ENCODE measurements around the gene CLASP2.

The CLASP2 gene

DNA sequence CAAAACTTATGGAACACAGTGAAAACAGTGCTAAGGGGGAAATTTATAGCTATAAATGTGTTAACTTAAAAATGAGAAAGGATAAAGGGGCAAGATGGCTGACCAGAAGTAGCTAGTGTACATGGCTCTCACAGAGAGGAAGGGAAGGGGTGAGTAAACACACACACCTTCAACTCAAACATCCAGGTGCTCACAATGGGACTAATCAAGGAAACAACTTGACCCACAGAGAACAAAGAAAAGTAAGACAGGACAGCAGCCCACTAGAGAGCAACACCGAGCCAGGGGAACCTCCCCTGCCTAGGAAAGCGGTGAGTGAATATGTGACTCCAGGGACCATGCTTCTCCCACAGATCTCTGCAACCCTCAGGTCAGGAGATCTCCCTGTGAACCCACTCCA is 192.8 kb downstream of the CLASP2 start:
- H3K4me3 ChIP-seq: no peak overlapping the region
- no peak overlapping the region for H3K9ac ChIP-seq
- no peak for TF ChIP-seq Cebpa-rat (IDR thresholded peaks at IDR 0.05)
- H3K9me3 ChIP-seq: peaks cover 61% of the 10 kb centered on the region
- H4K20me1 ChIP-seq: no peaks in the 10 kb centered on the region
- no peaks in the 10 kb centered on the region for H3K4me1 ChIP-seq
- H3K36me3 ChIP-seq: peaks cover 82% of the 10 kb centered on the region
- no peak overlapping the region for H3K27ac ChIP-seq
- no peaks in the 10 kb centered on the region for H3K27me3 ChIP-seq
- H3K4me2 ChIP-seq: no peak overlapping the region

DNA sequence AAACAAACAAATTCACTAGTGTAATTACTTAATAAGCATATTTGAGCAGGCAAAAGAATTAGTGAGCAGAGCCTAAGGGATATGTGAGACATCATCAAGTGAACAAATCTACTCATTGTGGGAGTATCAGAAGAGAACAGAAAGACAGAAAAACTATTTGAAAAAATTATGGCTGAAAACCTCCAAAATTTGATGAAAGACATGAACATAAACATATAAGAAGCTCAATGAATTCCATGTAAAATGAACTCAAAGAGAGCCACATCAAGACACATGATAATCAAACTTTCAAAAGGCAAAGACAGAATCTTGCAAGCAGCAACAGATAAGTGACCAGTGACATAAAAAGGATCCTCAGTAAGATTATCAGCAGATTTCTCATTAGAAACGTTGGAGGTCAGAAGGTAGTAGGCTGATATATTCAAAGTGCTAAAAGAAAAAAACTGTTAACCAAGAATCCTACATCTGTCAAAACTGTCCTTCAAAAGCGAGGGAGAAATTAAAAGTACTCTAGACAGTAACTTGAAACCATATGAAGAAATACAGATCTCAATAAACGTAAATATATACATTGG is 194.9 kb downstream of the CLASP2 start:
- Histone ChIP-seq H3K27ac (no peak overlapping the region), H3K27me3 (no peaks in the 10 kb centered on the region), H3K4me1 (no peaks in the 10 kb centered on the region), H3K36me3 (peaks cover 67% of the 10 kb centered on the region), H3K9ac (no peak overlapping the region), H3K4me2 (no peak overlapping the region), H3K4me3 (no peak overlapping the region), H4K20me1 (no peaks in the 10 kb centered on the region), H3K9me3 (peaks cover 43% of the 10 kb centered on the region)
- TF ChIP-seq Cebpa-rat (IDR thresholded peaks at IDR 0.05): no peak

DNA sequence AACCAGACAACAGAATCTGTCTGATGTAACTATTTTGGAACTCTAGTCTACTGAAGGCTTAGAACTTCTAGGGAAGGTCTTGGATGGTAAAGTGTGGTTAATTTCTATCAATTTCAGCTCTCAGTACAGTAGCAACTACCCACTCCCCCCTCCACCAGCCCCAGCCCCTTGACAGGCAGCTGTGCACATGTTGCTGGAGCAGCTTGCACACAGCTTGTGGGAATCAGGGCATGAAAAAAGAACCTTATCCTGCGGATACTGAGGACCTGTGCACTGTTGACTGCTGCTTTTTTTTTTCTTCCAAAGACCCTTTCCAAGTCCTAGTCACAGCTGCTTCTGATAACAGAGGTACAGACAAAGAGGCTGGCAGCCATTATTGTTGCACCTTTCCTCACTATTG is 196.3 kb downstream of the CLASP2 start:
- Histone ChIP-seq H3K27ac (no peak overlapping the region), H3K36me3 (peaks cover 61% of the 10 kb centered on the region), H3K9ac (no peak overlapping the region), H3K9me3 (peaks cover 28% of the 10 kb centered on the region), H3K4me3 (no peak overlapping the region), H3K4me2 (no peak overlapping the region), H3K4me1 (no peaks in the 10 kb centered on the region), H3K27me3 (no peaks in the 10 kb centered on the region), H4K20me1 (no peaks in the 10 kb centered on the region)
- no peak for TF ChIP-seq Cebpa-rat (IDR thresholded peaks at IDR 0.05)

DNA sequence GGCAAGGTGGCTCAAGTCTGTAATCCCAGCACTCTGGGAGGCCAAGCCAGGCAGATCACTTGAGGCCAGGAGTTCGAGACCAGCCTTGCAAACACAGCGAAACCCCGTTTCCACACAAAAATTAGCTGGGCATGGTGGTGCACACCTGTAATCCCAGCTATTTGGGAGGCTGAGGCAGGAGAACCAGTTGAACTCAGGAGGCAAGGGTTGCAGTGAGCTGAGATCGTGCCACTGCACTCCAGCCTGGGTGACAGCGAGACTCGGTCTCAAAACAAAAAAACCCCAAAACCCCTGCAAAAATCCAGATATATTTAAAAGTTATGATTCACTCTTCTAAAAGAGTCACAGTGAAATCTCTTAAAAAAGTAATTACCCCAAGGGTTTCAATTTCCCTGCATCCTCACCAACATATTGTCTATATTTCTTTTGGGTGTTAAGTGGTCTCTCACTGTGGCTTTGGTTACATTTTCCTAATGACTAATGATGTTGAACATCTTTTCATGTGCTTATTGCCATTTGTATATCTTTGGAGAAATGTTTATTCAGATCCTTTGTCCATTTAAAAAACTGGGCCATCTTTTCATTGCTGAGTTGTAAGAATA is 204.7 kb downstream of the CLASP2 start:
- H4K20me1 ChIP-seq: no peaks in the 10 kb centered on the region
- H3K36me3 ChIP-seq: peaks cover 69% of the 10 kb centered on the region
- no peak overlapping the region for H3K4me2 ChIP-seq
- TF ChIP-seq Cebpa-rat (IDR thresholded peaks at IDR 0.05): no peak
- H3K4me3 ChIP-seq: no peak overlapping the region
- no peaks in the 10 kb centered on the region for H3K4me1 ChIP-seq
- H3K9ac ChIP-seq: no peak overlapping the region
- H3K9me3 ChIP-seq: no peaks in the 10 kb centered on the region
- H3K27ac ChIP-seq: no peak overlapping the region
- no peaks in the 10 kb centered on the region for H3K27me3 ChIP-seq

DNA sequence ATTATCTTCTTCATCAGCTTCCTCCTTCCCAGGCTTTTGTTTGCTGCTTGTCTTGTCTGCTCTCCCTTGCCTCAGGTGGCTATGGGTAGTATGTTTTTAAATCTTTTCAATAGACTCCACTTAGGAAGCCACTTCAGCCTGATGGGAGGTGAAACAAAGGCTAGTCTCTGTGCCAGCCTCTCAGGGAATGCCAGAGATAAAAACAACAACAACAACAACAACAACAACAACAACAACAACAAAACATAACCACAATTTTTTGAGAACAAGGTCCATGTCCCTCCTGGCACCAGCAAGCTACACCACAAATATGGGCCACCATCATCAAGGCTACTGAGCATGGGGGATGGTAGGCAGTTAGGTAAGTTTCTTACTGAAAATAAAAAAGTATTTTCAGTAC is 213.0 kb downstream of the CLASP2 start:
- TF ChIP-seq Cebpa-rat (IDR thresholded peaks at IDR 0.05): no peak
- no peak overlapping the region for H3K27ac ChIP-seq
- H3K4me2 ChIP-seq: no peak overlapping the region
- peaks cover 68% of the 10 kb centered on the region for H3K36me3 ChIP-seq
- H3K9ac ChIP-seq: no peak overlapping the region
- no peak overlapping the region for H3K4me3 ChIP-seq
- no peaks in the 10 kb centered on the region for H3K27me3 ChIP-seq
- peaks cover 11% of the 10 kb centered on the region; the same call in 1 of the 2 replicates for H3K4me1 ChIP-seq
- H3K9me3 ChIP-seq: peaks cover 43% of the 10 kb centered on the region
- no peaks in the 10 kb centered on the region for H4K20me1 ChIP-seq

DNA sequence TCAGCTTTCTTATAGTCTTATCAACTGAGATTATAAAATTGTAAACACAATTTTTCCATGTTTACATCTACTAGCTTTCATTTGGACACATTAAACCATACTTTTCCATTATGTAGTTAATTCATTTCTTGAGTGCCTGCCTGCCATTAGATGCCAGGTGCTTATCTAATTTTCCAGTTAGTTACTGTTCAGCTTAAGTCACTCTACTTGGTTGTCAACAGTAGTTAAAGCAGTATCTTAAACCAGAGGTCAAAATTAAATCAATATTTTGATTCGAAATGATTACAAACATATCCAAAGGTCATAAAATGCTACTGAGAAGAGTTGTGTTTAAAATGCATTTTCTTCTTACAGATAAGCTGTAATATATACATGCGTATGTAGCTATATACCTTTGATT is 221.6 kb downstream of the CLASP2 start:
- Histone ChIP-seq H3K9me3 (peaks cover 17% of the 10 kb centered on the region), H3K4me2 (no peak overlapping the region), H4K20me1 (no peaks in the 10 kb centered on the region), H3K4me1 (peaks cover 1% of the 10 kb centered on the region; the same call in 1 of the 2 replicates), H3K27ac (no peak overlapping the region), H3K36me3 (peaks cover 28% of the 10 kb centered on the region), H3K4me3 (no peak overlapping the region), H3K9ac (no peak overlapping the region), H3K27me3 (no peaks in the 10 kb centered on the region)
- no peak for TF ChIP-seq Cebpa-rat (IDR thresholded peaks at IDR 0.05)

DNA sequence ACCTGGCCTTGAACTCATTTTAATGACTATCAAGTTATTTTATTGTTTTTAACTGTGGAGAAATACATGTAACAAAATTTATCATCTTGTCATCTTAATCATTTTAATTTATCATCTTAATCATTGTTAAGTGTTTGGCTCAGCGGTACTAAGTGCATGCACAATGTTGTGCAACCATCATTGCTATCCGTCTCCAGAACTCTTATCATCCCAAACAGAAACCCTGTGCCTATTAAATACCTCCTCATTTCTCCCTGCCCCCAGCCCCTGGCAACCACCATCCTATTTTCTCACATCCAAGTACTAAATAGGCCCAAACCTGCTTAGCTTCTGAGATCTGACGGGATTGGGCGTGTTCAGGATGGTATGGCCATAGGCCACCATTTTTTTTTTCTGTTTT is 226.3 kb downstream of the CLASP2 start:
- H3K27me3 ChIP-seq: no peaks in the 10 kb centered on the region
- H3K9ac ChIP-seq: no peak overlapping the region
- TF ChIP-seq Cebpa-rat (IDR thresholded peaks at IDR 0.05): no peak
- H3K4me3 ChIP-seq: no peak overlapping the region
- H3K4me1 ChIP-seq: peaks cover 14% of the 10 kb centered on the region
- no peak overlapping the region for H3K27ac ChIP-seq
- no peaks in the 10 kb centered on the region for H3K36me3 ChIP-seq
- no peak overlapping the region for H3K4me2 ChIP-seq
- H3K9me3 ChIP-seq: no peaks in the 10 kb centered on the region
- no peaks in the 10 kb centered on the region for H4K20me1 ChIP-seq

DNA sequence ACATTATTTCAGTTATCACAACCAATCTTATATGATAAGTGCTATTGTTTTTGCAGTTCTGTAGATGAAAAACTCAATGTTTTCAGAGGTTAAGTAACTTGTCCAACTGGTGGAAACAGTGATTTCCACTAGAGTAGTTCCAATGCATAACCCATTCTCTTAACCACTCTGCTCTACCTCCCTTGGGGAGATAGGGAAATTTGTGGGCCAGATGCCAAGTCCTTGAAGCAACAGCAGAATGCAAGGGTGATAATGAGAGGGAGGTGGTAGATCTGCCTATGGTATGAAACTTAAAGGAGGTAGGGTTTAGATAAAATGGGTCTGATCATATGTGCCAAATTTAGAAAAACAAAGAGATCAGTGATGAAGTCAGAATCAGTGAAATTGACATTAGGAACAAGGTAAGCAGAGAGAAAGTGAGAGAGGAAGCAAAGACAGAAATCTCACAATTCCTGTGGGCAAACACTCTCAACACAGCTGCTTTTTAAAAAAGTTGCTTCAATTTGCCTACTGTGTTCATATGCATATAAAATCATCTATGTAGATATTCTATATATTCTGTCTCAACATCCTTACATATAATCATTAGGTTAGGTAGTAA is 227.3 kb downstream of the CLASP2 start:
- TF ChIP-seq Cebpa-rat (IDR thresholded peaks at IDR 0.05): no peak

DNA sequence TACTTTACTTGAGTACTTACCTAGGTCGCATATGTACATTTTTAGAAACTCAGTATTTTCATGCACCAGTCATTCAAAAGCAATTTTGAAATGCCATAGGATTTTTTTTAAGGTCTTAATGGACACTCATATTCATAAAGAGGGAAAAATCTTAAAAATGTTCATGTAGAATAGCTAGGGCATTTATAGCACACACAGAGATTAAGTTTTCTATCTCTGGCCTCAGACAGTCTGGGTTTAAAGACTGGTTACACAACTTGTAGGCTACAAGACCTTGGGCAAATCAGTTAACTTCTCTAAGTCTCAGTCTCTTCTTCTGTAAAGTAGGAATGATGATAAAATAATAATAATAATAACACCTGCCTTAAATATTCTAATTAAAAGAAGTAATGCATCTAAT is 229.4 kb downstream of the CLASP2 start:
- Histone ChIP-seq H3K9ac (no peak overlapping the region), H3K9me3 (no peaks in the 10 kb centered on the region), H3K4me1 (peaks cover 14% of the 10 kb centered on the region), H3K27me3 (no peaks in the 10 kb centered on the region), H3K36me3 (no peaks in the 10 kb centered on the region), H3K4me3 (no peak overlapping the region), H3K4me2 (no peak overlapping the region), H3K27ac (no peak overlapping the region), H4K20me1 (no peaks in the 10 kb centered on the region)
- TF ChIP-seq Cebpa-rat (IDR thresholded peaks at IDR 0.05): no peak

More for the DNA sequence above, 227.3 kb downstream of the CLASP2 start:
- H3K4me2 ChIP-seq: peak overlapping the region; percentile 30
- H3K9me3 ChIP-seq: no peaks in the 10 kb centered on the region
- no peaks in the 10 kb centered on the region for H4K20me1 ChIP-seq
- no peak overlapping the region for H3K4me3 ChIP-seq
- H3K27ac ChIP-seq: no peak overlapping the region
- H3K27me3 ChIP-seq: no peaks in the 10 kb centered on the region
- H3K9ac ChIP-seq: no peak overlapping the region
- peaks cover 14% of the 10 kb centered on the region for H3K4me1 ChIP-seq
- H3K36me3 ChIP-seq: no peaks in the 10 kb centered on the region

DNA sequence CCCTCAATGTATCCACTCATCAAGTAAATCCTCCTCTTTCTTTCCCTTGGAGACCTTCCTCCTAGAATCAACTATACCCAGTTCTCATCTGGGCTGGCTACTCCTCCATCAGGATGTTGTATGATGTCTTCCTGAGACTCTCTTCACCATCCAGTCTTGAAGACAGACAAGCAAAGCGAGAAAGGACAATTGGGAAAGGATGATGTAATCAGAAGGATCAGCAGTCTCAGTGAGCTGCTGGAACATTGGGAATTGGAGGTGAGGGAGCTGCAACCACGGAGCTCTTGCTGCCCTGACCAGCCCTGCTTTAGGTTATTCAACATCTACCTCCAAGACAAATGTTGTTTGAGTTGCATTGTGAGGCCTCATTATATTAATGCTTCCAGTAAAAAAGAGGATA is 229.8 kb downstream of the CLASP2 start:
- Histone ChIP-seq H3K36me3 (no peaks in the 10 kb centered on the region), H3K27ac (no peak overlapping the region), H3K4me3 (no peak overlapping the region), H3K27me3 (no peaks in the 10 kb centered on the region), H3K9me3 (no peaks in the 10 kb centered on the region), H3K4me2 (no peak overlapping the region), H4K20me1 (no peaks in the 10 kb centered on the region), H3K9ac (no peak overlapping the region), H3K4me1 (peaks cover 14% of the 10 kb centered on the region)
- no peak for TF ChIP-seq Cebpa-rat (IDR thresholded peaks at IDR 0.05)
